Breast epithelium (tissue), 4 donors: ENCODE data around the gene IL1R1. TPM values are rescaled to one million over a fixed set of nuclear protein-coding genes. Genes with fewer than 3 reads are reported as not detected.

ENCODE experiments used
- DNase-seq, 2 donors: peaks; one replicate each; pipeline ENCODE4 v3.0.0-alpha.2; 2019; ENCODE audit warnings: low spot score in 2 of 2
- H3K27ac ChIP-seq, 2 donors: fragments of 200-600 bp; sonication (generic) in 1 of 2; one replicate each; pipeline ENCODE4 v1.5.1; 2016 to 2019; ENCODE audit warnings: mild to moderate bottlenecking in 1 of 2
- H3K27me3 ChIP-seq, 2 donors: fragments of 200-600 bp; sonication (generic) in 1 of 2; one replicate each; pipeline versions ENCODE4 v1.5.1 to v1.6.0; 2017 to 2019; ENCODE audit warnings: control low read depth in 1 of 2, mild to moderate bottlenecking in 1 of 2
- H3K36me3 ChIP-seq: fragments of 200-600 bp; one replicate; pipeline ENCODE4 v1.5.1; 2019
- H3K4me1 ChIP-seq, 2 donors: fragments of 200-600 bp; sonication (generic); one replicate each; pipeline ENCODE4 v1.5.1; 2016 to 2019; ENCODE audit warnings: control low read depth in 1 of 2
- H3K4me3 ChIP-seq, 3 donors: fragments of 200-600 bp; sonication (generic); 1 replicate in 2 of 3; 2 replicates in 1 of 3; pipeline ENCODE4 v1.5.1; 2016 to 2019; ENCODE audit warnings: mild to moderate bottlenecking in 3 of 3, moderate library complexity in 2 of 3
- H3K9me3 ChIP-seq, 2 donors: fragments of 200-600 bp; sonication (generic) in 1 of 2; one replicate each; pipeline ENCODE4 v1.5.1; 2016 to 2019; ENCODE audit warnings: control low read depth in 1 of 2
- POLR2A ChIP-seq: fragments of 450-650 bp; IDR thresholded peaks from one replicate; pipeline ENCODE4 v1.6.1; 2016; ENCODE audit warnings: antibody characterized with exemption, mild to moderate bottlenecking, moderate library complexity
- POLR2AphosphoS5 ChIP-seq, 3 donors: sonication (generic); formaldehyde crosslinking; IDR thresholded peaks; one replicate each; pipeline ENCODE4 v1.6.1; 2017; ENCODE audit warnings: antibody characterized with exemption in 3 of 3
- intact Hi-C: fragments of 100-400 bp; cut with DNase I; formaldehyde crosslinking; loops from one replicate; pipeline ENCODE4 v1.15.1; 2023; ENCODE audit warnings: low total_unique reads
- total RNA-seq, 3 donors: library from RNA; depleted of rRNA; stranded (reverse); fragments of >200 nt; gene quantifications; one replicate each; pipeline ENCODE4 v1.1.0, GENCODE V29; 2016
- TF ChIP-seq, protein P1 (sequence below), 3 donors: fragments of 450-650 bp; IDR thresholded peaks; one replicate each; pipeline ENCODE4 v1.5.1; 2016 to 2017; ENCODE audit warnings: antibody characterized with exemption in 3 of 3, mild to moderate bottlenecking in 3 of 3, moderate library complexity in 3 of 3

Gene IL1R1
- total RNA-seq, 3 donors from 2014 or later, result 127 to 206 (median 136) TPM

DNA sequence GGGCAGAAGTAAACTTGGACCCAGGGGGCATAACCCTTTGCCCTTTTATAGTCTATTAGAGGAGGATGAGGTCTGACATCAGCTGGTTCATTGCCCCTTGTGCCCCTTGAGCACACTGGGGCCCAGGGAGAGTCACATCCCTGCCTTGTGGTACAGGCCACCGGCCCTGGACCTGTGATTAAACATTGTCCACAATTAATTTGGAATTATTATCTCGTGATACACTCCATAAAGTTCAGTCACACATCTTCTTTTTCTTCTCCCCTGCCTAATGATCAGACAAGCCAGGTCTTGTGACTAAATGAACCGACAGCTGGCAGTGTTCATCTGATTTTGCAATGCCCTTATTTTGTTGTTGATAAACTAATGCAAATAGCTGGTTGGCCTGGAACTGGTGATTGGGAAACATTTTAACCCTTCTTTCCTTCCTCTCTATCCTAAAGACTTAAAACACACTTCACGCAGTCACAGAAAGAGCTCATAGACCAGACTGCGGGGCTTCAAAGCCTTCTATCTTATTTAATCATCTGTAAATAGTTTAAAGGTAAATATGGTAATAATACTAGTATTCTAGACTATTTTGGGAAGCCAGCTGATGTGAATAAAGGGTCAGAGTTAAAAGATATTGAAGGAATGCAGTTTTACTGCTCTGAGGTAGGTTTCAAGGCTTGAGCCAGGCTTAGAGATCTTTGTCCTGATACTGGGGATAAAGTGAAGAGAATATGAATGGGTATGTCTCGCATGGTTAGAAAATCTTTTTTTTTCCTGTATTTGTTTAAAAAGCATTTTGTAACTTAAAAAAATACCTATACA lies 13.4 kb downstream of the IL1R1 start:
- peak overlapping the region; percentile 91 to 96 for H3K27ac ChIP-seq
- H3K4me3 ChIP-seq, result peak overlapping the region in 1 of 3 donors; percentile 39
- no peaks in the 10 kb centered on the region for H3K9me3 ChIP-seq
- intact Hi-C loops, result no loop called here
- no peaks in the 10 kb centered on the region for H3K36me3 ChIP-seq
- H3K4me1 ChIP-seq, result peaks cover 8 to 11% of the 10 kb centered on the region in 2 donors
- no peaks in the 10 kb centered on the region for H3K27me3 ChIP-seq
- TF ChIP-seq POLR2AphosphoS5 (IDR thresholded peaks at IDR 0.05), result peak; percentile 58 to 65 (median 59)
- no peak for TF ChIP-seq POLR2A
- peak in 1 of 2 donors; percentile 54 for DNase-seq

DNA sequence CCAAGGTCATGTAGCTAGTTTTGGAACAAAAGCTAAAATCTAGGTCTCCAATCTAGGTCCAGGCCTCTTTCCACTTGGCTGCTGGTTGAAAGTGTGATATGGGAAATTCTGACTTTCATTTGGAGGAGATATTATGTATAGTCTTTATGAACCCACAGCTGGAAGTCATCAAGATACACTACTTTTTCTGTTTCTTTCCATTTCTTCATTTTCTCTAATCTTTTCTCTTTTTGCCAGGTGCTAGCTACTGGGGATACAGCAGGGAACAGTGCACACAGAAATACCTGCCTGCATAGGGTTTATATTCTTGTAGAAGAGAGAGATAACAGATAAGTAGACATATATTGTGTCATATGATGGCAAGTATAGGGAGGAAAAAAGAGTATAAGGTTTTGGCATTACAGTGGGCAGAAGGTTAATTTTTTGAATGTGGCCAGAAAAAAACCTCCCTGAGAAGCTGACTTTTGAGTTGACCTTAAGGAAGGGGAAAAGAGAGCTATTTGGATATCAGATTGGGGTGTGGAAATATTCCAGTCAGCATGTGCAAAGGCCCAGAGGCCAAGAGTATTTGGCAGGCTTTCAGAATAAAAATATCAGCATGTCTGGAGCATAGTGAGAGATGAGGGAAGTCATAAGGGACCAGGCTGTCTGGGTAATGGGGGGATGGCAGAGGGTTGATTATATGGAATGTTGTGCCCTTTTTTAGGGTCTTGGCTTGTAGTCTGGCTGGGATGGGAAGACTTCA lies 15.6 kb downstream of the IL1R1 start:
- Histone ChIP-seq H3K9me3 (no peaks in the 10 kb centered on the region), H3K27me3 (no peaks in the 10 kb centered on the region), H3K36me3 (no peaks in the 10 kb centered on the region), H3K4me3 (no peak overlapping the region), H3K4me1 (peaks cover 11 to 22% of the 10 kb centered on the region in 2 donors), H3K27ac (peak overlapping the region in 1 of 2 donors; percentile 54)
- no peak for DNase-seq
- intact Hi-C loops, result no loop called here
- TF ChIP-seq POLR2AphosphoS5 (IDR thresholded peaks at IDR 0.05), result no peak
- no peak for TF ChIP-seq POLR2A
- TF ChIP-seq, protein P1, sequence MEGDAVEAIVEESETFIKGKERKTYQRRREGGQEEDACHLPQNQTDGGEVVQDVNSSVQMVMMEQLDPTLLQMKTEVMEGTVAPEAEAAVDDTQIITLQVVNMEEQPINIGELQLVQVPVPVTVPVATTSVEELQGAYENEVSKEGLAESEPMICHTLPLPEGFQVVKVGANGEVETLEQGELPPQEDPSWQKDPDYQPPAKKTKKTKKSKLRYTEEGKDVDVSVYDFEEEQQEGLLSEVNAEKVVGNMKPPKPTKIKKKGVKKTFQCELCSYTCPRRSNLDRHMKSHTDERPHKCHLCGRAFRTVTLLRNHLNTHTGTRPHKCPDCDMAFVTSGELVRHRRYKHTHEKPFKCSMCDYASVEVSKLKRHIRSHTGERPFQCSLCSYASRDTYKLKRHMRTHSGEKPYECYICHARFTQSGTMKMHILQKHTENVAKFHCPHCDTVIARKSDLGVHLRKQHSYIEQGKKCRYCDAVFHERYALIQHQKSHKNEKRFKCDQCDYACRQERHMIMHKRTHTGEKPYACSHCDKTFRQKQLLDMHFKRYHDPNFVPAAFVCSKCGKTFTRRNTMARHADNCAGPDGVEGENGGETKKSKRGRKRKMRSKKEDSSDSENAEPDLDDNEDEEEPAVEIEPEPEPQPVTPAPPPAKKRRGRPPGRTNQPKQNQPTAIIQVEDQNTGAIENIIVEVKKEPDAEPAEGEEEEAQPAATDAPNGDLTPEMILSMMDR (IDR thresholded peaks at IDR 0.05), result no peak

DNA sequence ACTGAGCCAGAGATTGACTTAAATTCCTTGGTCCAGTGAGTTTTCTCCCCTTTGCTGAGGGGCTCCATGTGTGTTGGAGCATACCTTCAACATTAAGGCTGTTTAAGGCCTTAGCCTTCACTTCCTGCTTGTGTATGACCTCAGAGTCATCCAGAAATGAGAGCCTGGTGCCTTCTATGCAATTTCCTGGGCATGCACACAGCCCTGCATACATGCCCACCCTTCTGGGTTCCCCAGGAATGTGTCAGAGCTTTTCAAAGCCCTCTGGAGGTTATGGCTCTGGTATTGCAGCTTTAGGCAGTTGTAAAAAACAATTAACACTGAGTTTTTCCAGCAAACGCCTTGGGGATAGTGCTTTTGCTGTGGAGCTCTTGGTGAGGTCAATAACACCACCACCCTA lies 16.7 kb downstream of the IL1R1 start:
- intact Hi-C loops, result no loop called here
- Histone ChIP-seq H3K27me3 (no peaks in the 10 kb centered on the region), H3K9me3 (no peaks in the 10 kb centered on the region), H3K4me1 (peaks cover 11 to 22% of the 10 kb centered on the region in 2 donors), H3K4me3 (no peak overlapping the region), H3K27ac (peak overlapping the region; percentile 16 to 44), H3K36me3 (no peaks in the 10 kb centered on the region)
- TF ChIP-seq, protein P1 (IDR thresholded peaks at IDR 0.05), result no peak
- no peak for DNase-seq

DNA sequence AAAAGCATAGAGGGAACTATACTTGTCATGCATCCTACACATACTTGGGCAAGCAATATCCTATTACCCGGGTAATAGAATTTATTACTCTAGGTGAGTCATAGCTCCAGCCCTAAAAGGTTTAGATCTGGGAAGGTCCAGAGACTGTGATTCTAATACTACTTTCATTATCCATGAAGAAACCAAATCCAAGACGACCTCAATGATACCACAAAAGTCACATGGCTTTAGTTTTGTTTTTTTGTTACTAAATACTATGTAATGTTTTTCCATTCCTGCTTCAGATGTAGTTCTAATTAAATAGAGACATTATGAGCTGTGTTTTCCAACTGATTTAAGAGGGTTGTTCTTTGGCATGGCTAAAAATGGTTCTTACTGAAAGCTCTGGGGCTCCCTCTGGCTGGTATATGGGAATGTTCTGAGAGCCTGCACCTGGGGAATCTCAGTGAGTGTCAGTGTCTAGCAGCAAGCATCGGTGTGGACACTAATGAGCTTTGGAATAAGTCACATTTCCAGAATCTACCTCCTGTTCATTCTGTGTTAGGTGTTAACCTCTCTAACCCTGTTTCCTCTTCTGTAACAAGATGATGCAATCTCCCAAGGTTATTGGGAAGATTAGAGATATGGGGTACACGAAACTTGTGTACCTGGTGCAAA lies 23.8 kb downstream of the IL1R1 start:
- peaks cover 0 to 22% of the 10 kb centered on the region in 2 donors for H3K4me1 ChIP-seq
- DNase-seq, result peak in 1 of 2 donors; percentile 44
- no peaks in the 10 kb centered on the region for H3K9me3 ChIP-seq
- no peaks in the 10 kb centered on the region for H3K36me3 ChIP-seq
- H3K27ac ChIP-seq, result peak overlapping the region; percentile 22 to 50
- TF ChIP-seq POLR2AphosphoS5 (IDR thresholded peaks at IDR 0.05) (no peak), POLR2A (no peak)
- TF ChIP-seq, protein P1 (IDR thresholded peaks at IDR 0.05), result peak in 2 of 3 donors; percentile 62 to 68
- intact Hi-C loops, result no loop called here
- H3K27me3 ChIP-seq, result no peaks in the 10 kb centered on the region
- no peak overlapping the region for H3K4me3 ChIP-seq

DNA sequence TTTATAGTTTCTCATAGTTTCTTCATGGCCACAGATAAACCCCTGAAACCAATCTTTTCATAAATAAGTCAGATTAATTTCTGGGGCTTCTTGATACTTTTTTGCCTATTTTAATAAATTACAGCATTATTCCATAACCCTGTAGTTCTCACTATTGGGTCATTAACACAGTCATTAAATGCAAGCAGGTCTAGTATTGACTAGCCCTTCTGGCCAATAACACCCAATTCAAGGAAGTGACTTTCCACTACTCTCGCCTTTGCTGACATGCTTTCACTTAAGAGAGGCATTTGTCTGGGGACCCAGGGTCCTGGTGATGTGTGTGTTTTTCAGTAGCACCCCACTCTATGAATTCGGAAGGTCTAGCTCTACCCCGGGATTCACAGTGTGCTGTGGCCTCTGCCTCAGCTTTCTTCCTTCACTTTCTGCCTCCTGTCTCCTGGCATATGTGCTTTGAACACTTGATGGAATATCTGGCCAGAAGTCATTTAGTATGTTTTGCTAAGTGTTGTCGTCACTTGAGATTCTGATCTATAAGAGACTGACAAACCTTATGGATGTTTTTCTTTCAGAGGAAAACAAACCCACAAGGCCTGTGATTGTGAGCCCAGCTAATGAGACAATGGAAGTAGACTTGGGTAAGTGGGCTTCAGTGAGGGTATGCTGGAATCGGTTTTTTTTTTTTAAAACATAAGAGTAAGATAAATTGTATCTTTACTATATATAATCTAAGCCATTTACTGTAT lies 25.7 kb downstream of the IL1R1 start:
- intact Hi-C loops, result no loop called here
- TF ChIP-seq POLR2AphosphoS5 (IDR thresholded peaks at IDR 0.05), result no peak
- no peak for TF ChIP-seq POLR2A
- TF ChIP-seq, protein P1 (IDR thresholded peaks at IDR 0.05), result no peak

More for the DNA sequence above, 25.7 kb downstream of the IL1R1 start:
- Histone ChIP-seq H3K27me3 (no peaks in the 10 kb centered on the region), H3K4me1 (peaks cover 0 to 12% of the 10 kb centered on the region in 2 donors), H3K4me3 (no peak overlapping the region), H3K9me3 (no peaks in the 10 kb centered on the region), H3K36me3 (no peaks in the 10 kb centered on the region), H3K27ac (no peak overlapping the region)
- no peak for DNase-seq
